B cell (primary cell): ENCODE results near the gene RMND5A. TPM values are rescaled to one million over a fixed set of nuclear protein-coding genes. Genes with fewer than 3 reads are reported as not detected.

Source experiments
- ATAC-seq: fragments of 200-7000 bp; cut with Tn5 transposase; one replicate; pipeline ENCODE4 v1.10.0; 2021; ENCODE audit warnings: low read depth, mild to moderate bottlenecking, moderate number of reproducible peaks, moderate library complexity
- CTCF ChIA-PET: fragments of 350-600 bp; sonication (Branson Sonifier 250); formaldehyde crosslinking; loops from one replicate; lab custom pipeline; 2021; ENCODE audit warnings: antibody characterized with exemption, inconsistent platforms; lab: Charles Lee
- POLR2A ChIA-PET: fragments of 350-600 bp; sonication (Branson Sonifier 250); formaldehyde crosslinking; loops from one replicate; lab custom pipeline; 2021; ENCODE audit warnings: antibody characterized with exemption; lab: Charles Lee
- DNase-seq: peaks from one replicate; pipeline ENCODE4 v3.0.0; 2013
- H2AFZ ChIP-seq: 2 replicates; pipeline ENCODE4 v1.6.1; 2012; ENCODE audit warnings: mild to moderate bottlenecking, low read depth, low read length; ENCODE audit not compliant: insufficient read depth, poor library complexity, severe bottlenecking
- H3K27ac ChIP-seq, 2 donors: 1 replicate in 1 of 2; 2 replicates in 1 of 2; pipeline ENCODE4 v1.5.1; 2012 to 2013; ENCODE audit warnings: low read length in 2 of 2, mild to moderate bottlenecking in 2 of 2, moderate library complexity in 1 of 2
- H3K27me3 ChIP-seq, 4 experiments: fragments of 200-600 bp in 1 of 4; sonication (generic) in 1 of 4; replicated peaks in 1 of 4; 1 replicate in 2 of 4; 2 replicates in 2 of 4; pipeline versions ENCODE4 v1.6.1 to v1.7.0; 2013 to 2016; ENCODE audit warnings: low read length in 3 of 4, mild to moderate bottlenecking in 2 of 4, mixed read lengths in 1 of 4, moderate library complexity in 1 of 4; ENCODE audit not compliant: insufficient read depth in 4 of 4, control insufficient read depth in 3 of 4; ENCODE audit errors: control extremely low read depth in 1 of 4
- H3K36me3 ChIP-seq, 2 experiments: replicated peaks in 1 of 2; 1 replicate in 1 of 2; 2 replicates in 1 of 2; pipeline versions ENCODE4 v1.6.1 to v1.7.1; 2013; ENCODE audit warnings: low read length in 1 of 2; ENCODE audit not compliant: insufficient read depth in 2 of 2, control insufficient read depth in 1 of 2; ENCODE audit errors: control extremely low read depth in 1 of 2, extremely low read depth in 1 of 2
- H3K4me1 ChIP-seq, 2 donors: fragments of 200-600 bp in 1 of 2; sonication (generic) in 1 of 2; 1 replicate in 1 of 2; 2 replicates in 1 of 2; pipeline versions ENCODE4 v1.5.1 to v1.6.1; 2013 to 2017; ENCODE audit warnings: low read length in 2 of 2; ENCODE audit not compliant: control insufficient read depth in 2 of 2, insufficient read depth in 2 of 2
- H3K4me2 ChIP-seq: replicated peaks from 2 replicates; pipeline ENCODE3; 2012; ENCODE audit warnings: mild to moderate bottlenecking, low read depth, low read length; ENCODE audit not compliant: poor library complexity, severe bottlenecking
- H3K4me3 ChIP-seq, 5 experiments: fragments of 200-600 bp in 1 of 5; sonication (generic) in 1 of 5; 1 replicate in 3 of 5; 2 replicates in 2 of 5; pipeline versions ENCODE4 v1.5.1 to v1.7.0; 2011 to 2016; ENCODE audit warnings: low read length in 4 of 5, mild to moderate bottlenecking in 4 of 5, low read depth in 2 of 5, control low read depth in 1 of 5, moderate library complexity in 1 of 5; ENCODE audit not compliant: insufficient read depth in 1 of 5; ENCODE audit errors: control extremely low read depth in 1 of 5, extremely low read depth in 1 of 5
- H3K79me2 ChIP-seq: fragments of 200-600 bp; sonication (generic); one replicate; pipeline ENCODE4 v1.6.0; 2016; ENCODE audit warnings: low read length; ENCODE audit not compliant: control insufficient read depth, insufficient read depth
- H3K9ac ChIP-seq: fragments of 200-600 bp; sonication (generic); 2 replicates; pipeline ENCODE4 v1.6.1; 2017; ENCODE audit warnings: mild to moderate bottlenecking, low read length, moderate library complexity
- H3K9me3 ChIP-seq, 3 donors: one replicate each; pipeline versions ENCODE4 v1.6.1 to v1.7.1; 2013; ENCODE audit warnings: low read length in 2 of 3; ENCODE audit not compliant: control insufficient read depth in 2 of 3, insufficient read depth in 1 of 3; ENCODE audit errors: control extremely low read depth in 1 of 3
- H4K20me1 ChIP-seq: 2 replicates; pipeline ENCODE4 v1.6.0; 2012; ENCODE audit warnings: mild to moderate bottlenecking, low read length; ENCODE audit not compliant: insufficient read depth, control insufficient read depth, poor library complexity, severe bottlenecking
- H3K27ac Mint-ChIP-seq: one replicate; pipeline ENCODE4 v1.8.0; 2021; ENCODE audit warnings: mixed read lengths
- H3K27me3 Mint-ChIP-seq: one replicate; pipeline ENCODE4 v1.8.0; 2021; ENCODE audit warnings: mixed read lengths
- H3K4me1 Mint-ChIP-seq: one replicate; pipeline ENCODE4 v1.8.0; 2021; ENCODE audit warnings: mixed read lengths
- H3K4me3 Mint-ChIP-seq: one replicate; pipeline ENCODE4 v1.8.0; 2021; ENCODE audit warnings: mixed read lengths
- H3K9me3 Mint-ChIP-seq: one replicate; pipeline ENCODE4 v1.8.0; 2022; ENCODE audit warnings: mixed read lengths; ENCODE audit not compliant: insufficient read depth
- CTCF ChIP-seq: fragments of 200-600 bp; IDR thresholded peaks from one replicate; pipeline ENCODE4 v1.8.0; 2022; ENCODE audit warnings: antibody characterized with exemption, mild to moderate bottlenecking
- EZH2 ChIP-seq: IDR thresholded peaks from 2 replicates; pipeline ENCODE4 v1.6.1; 2012; ENCODE audit warnings: borderline replicate concordance, low read depth, mild to moderate bottlenecking, moderate library complexity, low read length; ENCODE audit not compliant: insufficient read depth, poor library complexity, severe bottlenecking
- WGBS: methylation state at CpG from one replicate; pipeline ENCODE4 v1.1.5; 2013; ENCODE audit warnings: missing lambda C conversion rate; ENCODE audit not compliant: insufficient coverage; 5-methylcytosine and 5-hydroxymethylcytosine counted together
- intact Hi-C: fragments of 100-400 bp; cut with micrococcal nuclease; formaldehyde crosslinking; loops from one replicate; pipeline ENCODE4 v1.10.0; 2022
- polyA plus RNA-seq: library from polyadenylated mRNA; depleted of rRNA; stranded (reverse); fragments of >200 nt; gene quantifications from 2 replicates; pipeline ENCODE4 v1.2.3, GENCODE V29; 2012
- total RNA-seq, 2 donors: library from RNA; stranded (reverse); fragments of 120-200 nt in 1 of 2; gene quantifications; 1 replicate in 1 of 2; 2 replicates in 1 of 2; pipeline versions ENCODE4 v1.2.3 to v1.2.4, GENCODE V29; 2013 to 2022

Gene RMND5A
- total and polyA plus RNA-seq, 2 donors (not counting 1 experiment from before 2014, with no cell fraction given): 13.0 to 33.7 TPM

- Histone ChIP-seq H3K9me3 (no peaks in the 10 kb centered on the region), H3K27me3 (no peaks in the 10 kb centered on the region), H3K4me3 (no peak overlapping the region), H3K36me3 (peaks cover 5 to 33% of the 10 kb centered on the region in 2 experiments), H2AFZ (no peak overlapping the region), H4K20me1 (peaks cover 48% of the 10 kb centered on the region), H3K79me2 (peaks cover 25% of the 10 kb centered on the region), H3K27ac (no peak overlapping the region), H3K9ac (no peak overlapping the region), H3K4me2 (no peak overlapping the region), H3K4me1 (no peaks in the 10 kb centered on the region)
- Mint-ChIP-seq H3K4me3 (no peak overlapping the region), H3K4me1 (peaks cover 14% of the 10 kb centered on the region), H3K9me3 (no peaks in the 10 kb centered on the region), H3K27ac (no peak overlapping the region), H3K27me3 (no peaks in the 10 kb centered on the region)
- peak; percentile 54 for DNase-seq
- ATAC-seq: peak; percentile 60
- POLR2A ChIA-PET: no interaction called here
- TF ChIP-seq EZH2: no peak
- peak; percentile 77 for TF ChIP-seq CTCF
- no CpG with 5 or more reads among the region's 4 CpGs for WGBS
- intact Hi-C loops: no loop called here
- CTCF ChIA-PET: interaction anchor here (0.9 to 2.4 kb wide), 8 partner anchors 10 to 543 kb away, joined by 3 to 12 read pairs (median 4); no protein-coding TSS in a partner anchor
These were observed 44.7 kb downstream of the RMND5A start for GRCh38 chr2:86764661-86765309.

GRCh38 chr2:86765310-86765695 is 45.2 kb downstream of the RMND5A start:
- Histone ChIP-seq H3K79me2 (peaks cover 20% of the 10 kb centered on the region), H3K4me3 (no peak overlapping the region), H3K9ac (no peak overlapping the region), H2AFZ (no peak overlapping the region), H3K4me2 (no peak overlapping the region), H3K36me3 (peaks cover 4 to 38% of the 10 kb centered on the region in 2 experiments), H4K20me1 (peaks cover 47% of the 10 kb centered on the region), H3K9me3 (no peaks in the 10 kb centered on the region), H3K4me1 (no peaks in the 10 kb centered on the region), H3K27ac (no peak overlapping the region), H3K27me3 (no peaks in the 10 kb centered on the region)
- Mint-ChIP-seq H3K27me3 (no peaks in the 10 kb centered on the region), H3K4me1 (peaks cover 13% of the 10 kb centered on the region), H3K9me3 (no peaks in the 10 kb centered on the region), H3K27ac (no peak overlapping the region), H3K4me3 (no peak overlapping the region)
- 83% methylated on average over 1 of the region's 1 CpG for WGBS
- DNase-seq (no peak), ATAC-seq (no peak)
- intact Hi-C loops: no loop called here
- ChIA-PET CTCF (interaction anchor here (0.9 to 2.4 kb wide), 7 partner anchors 10 to 544 kb away, joined by 3 to 12 read pairs (median 4); no protein-coding TSS in a partner anchor), POLR2A (no interaction called here)
- TF ChIP-seq EZH2 (no peak), CTCF (no peak)
